Upper lobe of left lung (tissue), 4 donors: ENCODE data around the gene CCL18.

Source experiments
- CTCF ChIP-seq, 6 experiments: fragments of 450-650 bp in 4 of 6; fragments of 200-600 bp in 2 of 6; sonication (generic) in 2 of 6; IDR thresholded peaks; one replicate each; pipeline ENCODE4 v1.5.1; 2016 to 2019; ENCODE audit warnings: antibody characterized with exemption in 6 of 6
- EP300 ChIP-seq, 4 donors: sonication (generic); formaldehyde crosslinking; IDR thresholded peaks; one replicate each; pipeline ENCODE4 v1.5.1; 2017; ENCODE audit warnings: antibody characterized with exemption in 4 of 4, control low read depth in 2 of 4
- POLR2A ChIP-seq, 4 donors: fragments of 450-650 bp; IDR thresholded peaks; one replicate each; pipeline ENCODE4 v1.5.1; 2016 to 2017; ENCODE audit warnings: antibody characterized with exemption in 4 of 4, mild to moderate bottlenecking in 2 of 4
- POLR2AphosphoS5 ChIP-seq, 2 donors: sonication (generic); formaldehyde crosslinking; IDR thresholded peaks; one replicate each; pipeline ENCODE4 v1.5.1; 2017; ENCODE audit warnings: antibody characterized with exemption in 2 of 2

- TF ChIP-seq POLR2A (IDR thresholded peaks at IDR 0.05): no peak
- no peak for TF ChIP-seq POLR2AphosphoS5 (IDR thresholded peaks at IDR 0.05)
- TF ChIP-seq CTCF (IDR thresholded peaks at IDR 0.05): no peak
- no peak for TF ChIP-seq EP300 (IDR thresholded peaks at IDR 0.05)
These were observed 47.0 kb downstream of the CCL18 start for GRCh38 chr17:36111068-36111490.
